Umbilical cord (tissue), 2 donors: ENCODE measurements around the gene CACNA1H. TPM values are rescaled to one million over a fixed set of nuclear protein-coding genes. Genes with fewer than 3 reads are reported as not detected.
"Not testable (repeated sequence)": the region's sequence is repeated elsewhere in the genome, so short reads cannot be mapped to it uniquely, and the experiment has no call there.

Source experiments
- DNase-seq: peaks from one replicate; pipeline ENCODE4 v3.0.0-alpha.2; 2015; ENCODE audit warnings: low spot score
- total RNA-seq: library from RNA; depleted of rRNA; stranded (reverse); fragments of >200 nt; gene quantifications from one replicate; pipeline ENCODE4 v1.2.3, GENCODE V29; 2014; ENCODE audit warnings: low replicate concordance; ENCODE audit not compliant: insufficient read depth

CACNA1H gene
- total RNA-seq, 1 donor from 2014 or later = 8.7 TPM

DNA sequence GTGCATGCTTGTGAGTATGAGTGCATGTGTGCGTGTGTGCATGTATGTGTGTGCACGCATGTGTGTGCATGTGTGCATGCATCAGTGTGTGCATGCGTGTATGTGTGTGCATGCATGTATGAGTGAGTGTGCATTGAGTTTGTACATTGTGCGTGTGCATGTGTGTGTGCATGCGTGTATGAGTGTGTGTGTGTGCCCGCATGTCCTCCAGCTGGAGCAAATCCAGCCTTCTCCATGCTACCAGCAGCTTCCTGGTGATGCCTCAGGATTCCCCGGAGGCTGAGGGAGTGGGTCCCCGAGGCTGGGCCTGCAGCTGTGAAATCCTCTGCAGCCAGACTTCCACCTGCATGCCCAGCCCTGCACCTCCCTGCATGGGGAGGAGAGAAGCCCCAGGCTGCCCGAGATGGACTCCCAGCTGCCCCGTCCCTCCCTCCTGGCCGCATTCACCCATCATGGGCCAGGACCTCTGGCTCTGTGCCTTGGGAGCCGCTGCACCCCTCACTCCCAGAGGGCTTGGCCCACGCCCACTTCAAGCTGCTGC lies 112.3 kb downstream of the CACNA1H start:
- DNase-seq = no peak

DNA sequence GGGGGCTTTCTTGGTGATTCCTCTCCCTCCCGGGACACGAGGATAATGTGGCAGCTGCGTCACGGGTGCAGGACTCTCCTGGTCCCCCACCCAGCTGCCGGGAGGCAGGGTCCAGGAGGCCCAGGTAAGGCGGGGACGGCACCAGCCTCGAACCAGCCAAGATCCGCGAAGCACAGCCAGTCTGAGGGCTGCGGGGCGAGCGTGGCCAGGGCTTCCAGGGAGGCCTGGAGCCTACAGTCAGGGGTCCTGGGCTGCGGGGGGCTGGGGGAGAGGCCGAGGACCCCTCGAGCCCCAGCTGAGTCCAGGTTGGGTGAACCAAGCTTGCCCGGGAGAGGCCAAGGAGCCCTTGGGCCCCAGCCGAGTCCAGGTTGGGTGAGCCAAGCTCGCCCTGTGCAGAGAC lies 112.9 kb downstream of the CACNA1H start:
- DNase-seq = no peak

DNA sequence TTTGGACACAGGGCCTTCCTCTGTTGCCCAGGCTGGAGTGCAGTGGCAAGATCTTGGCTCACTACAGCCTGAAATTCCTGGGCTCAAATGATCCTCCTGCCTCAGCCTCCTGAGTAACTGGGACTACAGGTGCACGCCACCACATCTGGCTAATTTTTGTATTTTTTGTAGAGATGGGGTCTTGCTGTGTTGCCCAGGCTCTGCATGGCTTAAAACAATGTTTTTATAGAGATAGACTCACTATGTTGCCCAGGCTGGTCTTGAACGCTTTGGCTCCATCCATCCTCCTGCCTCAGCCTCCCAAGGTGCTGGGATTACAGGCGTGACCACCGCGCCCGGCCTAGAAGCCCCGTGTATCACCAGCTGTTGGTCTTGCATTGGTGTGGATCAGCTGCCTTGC lies 116.5 kb downstream of the CACNA1H start:
- DNase-seq = not testable (repeated sequence)

DNA sequence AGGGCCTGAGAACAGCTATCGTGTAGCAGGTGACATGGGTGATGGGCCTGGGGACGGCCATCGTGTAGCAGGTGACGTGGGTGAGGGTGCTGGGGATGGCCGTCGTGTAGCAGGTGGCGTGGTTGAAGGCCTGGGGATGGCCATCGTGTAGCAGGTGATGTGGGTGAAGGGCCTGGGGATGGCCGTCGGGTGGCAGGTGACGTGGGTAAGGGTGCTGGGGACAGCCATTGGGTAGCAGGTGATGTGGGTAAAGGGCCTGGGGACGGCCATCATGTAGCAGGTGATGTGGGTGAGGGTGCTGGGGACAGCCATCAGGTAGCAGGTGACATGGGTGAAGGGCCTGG lies 118.4 kb downstream of the CACNA1H start:
- DNase-seq = no peak

Other genes with a start within 250 kb of the CACNA1H start
- 24.6 TPM for gene LMF1, start 182.1 kb upstream of the CACNA1H start, total RNA-seq
- 5.8 TPM for gene SOX8, start 171.3 kb upstream of the CACNA1H start, total RNA-seq
- not detected for gene SSTR5, start 80.4 kb upstream of the CACNA1H start, total RNA-seq
- not detected for gene C1QTNF8, start 56.9 kb upstream of the CACNA1H start, total RNA-seq
- not detected for gene TPSG1, start 72.2 kb downstream of the CACNA1H start, total RNA-seq
- 1.9 TPM for gene TPSB2, start 77.1 kb downstream of the CACNA1H start, total RNA-seq
- 8.9 TPM for gene TPSAB1, start 87.6 kb downstream of the CACNA1H start, total RNA-seq
- gene TPSD1, start 103.0 kb downstream of the CACNA1H start, total RNA-seq = not detected
- 47.4 TPM for gene UBE2I, start 156.5 kb downstream of the CACNA1H start, total RNA-seq
- gene BAIAP3, start 180.5 kb downstream of the CACNA1H start, total RNA-seq = 0.24 TPM
- gene TSR3, start 198.8 kb downstream of the CACNA1H start, total RNA-seq = 55.6 TPM
- 59.9 TPM for gene GNPTG, start 198.8 kb downstream of the CACNA1H start, total RNA-seq